OCI-LY1 (cell line): ENCODE measurements around the gene TOMM40.

Experiments
- EZH2 ChIP-seq: fragments of 200-600 bp; sonication (generic), shearing (Covaris generic); IDR thresholded peaks from 2 replicates; pipeline ENCODE4 v1.8.0; 2017; ENCODE audit warnings: borderline replicate concordance, mixed run types, mild to moderate bottlenecking, antibody characterized with exemption, low read length, moderate library complexity, mixed read lengths
- TF ChIP-seq, protein P1 (sequence below): fragments of 200-600 bp; sonication (generic), shearing (Covaris generic); IDR thresholded peaks from 2 replicates; pipeline ENCODE4 v1.5.1; 2017; ENCODE audit warnings: mild to moderate bottlenecking, antibody characterized with exemption, low read length, moderate library complexity, mixed read lengths

DNA sequence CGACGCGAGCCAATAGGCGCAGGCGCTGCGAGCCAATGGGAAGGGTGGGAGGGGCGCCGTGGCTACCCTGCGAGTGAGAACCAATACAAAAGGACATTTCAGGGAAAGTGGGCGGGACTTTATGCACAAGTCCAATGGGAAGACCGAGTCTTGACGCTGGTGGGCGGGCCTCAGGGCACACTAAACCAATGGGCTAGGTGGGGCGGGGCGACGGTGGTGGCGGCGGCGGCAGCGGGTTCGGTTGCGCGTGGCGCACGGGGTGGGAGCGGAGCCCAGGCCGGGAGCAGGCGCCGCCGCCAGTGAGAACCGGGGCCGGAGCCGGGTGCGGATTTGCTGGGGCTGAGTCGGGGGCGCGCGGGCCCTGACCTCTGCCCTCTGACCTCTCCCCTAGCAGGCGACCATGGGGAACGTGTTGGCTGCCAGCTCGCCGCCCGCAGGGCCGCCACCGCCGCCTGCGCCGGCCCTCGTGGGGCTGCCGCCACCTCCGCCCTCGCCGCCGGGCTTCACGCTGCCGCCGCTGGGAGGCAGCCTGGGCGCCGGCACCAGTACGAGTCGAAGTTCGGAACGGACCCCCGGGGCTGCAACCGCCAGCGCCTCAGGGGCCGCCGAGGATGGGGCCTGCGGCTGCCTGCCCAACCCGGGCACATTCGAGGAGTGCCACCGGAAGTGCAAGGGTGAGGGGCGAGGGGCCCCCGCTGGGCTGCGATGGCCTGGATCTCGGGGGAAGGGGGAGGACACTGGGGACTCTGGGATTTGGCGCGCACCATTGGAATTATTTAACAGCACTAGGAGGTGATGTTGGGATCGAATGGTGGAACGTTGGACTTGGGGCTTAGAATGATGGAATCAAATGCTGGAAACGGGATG, at the start of gene TOMM40:
- TF ChIP-seq, protein P1, sequence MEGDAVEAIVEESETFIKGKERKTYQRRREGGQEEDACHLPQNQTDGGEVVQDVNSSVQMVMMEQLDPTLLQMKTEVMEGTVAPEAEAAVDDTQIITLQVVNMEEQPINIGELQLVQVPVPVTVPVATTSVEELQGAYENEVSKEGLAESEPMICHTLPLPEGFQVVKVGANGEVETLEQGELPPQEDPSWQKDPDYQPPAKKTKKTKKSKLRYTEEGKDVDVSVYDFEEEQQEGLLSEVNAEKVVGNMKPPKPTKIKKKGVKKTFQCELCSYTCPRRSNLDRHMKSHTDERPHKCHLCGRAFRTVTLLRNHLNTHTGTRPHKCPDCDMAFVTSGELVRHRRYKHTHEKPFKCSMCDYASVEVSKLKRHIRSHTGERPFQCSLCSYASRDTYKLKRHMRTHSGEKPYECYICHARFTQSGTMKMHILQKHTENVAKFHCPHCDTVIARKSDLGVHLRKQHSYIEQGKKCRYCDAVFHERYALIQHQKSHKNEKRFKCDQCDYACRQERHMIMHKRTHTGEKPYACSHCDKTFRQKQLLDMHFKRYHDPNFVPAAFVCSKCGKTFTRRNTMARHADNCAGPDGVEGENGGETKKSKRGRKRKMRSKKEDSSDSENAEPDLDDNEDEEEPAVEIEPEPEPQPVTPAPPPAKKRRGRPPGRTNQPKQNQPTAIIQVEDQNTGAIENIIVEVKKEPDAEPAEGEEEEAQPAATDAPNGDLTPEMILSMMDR = no peak
- TF ChIP-seq EZH2 = no peak
